Skeletal muscle tissue (tissue), 4 donors: Measurements from ENCODE around the gene PRMT7. TPM values are rescaled to one million over a fixed set of nuclear protein-coding genes. Genes with fewer than 3 reads are reported as not detected.

Source experiments
- H3K27ac ChIP-seq: one replicate; pipeline ENCODE4 v1.7.0; 2013; ENCODE audit warnings: mild to moderate bottlenecking, low read depth, low read length, inconsistent platforms
- H3K27me3 ChIP-seq, 3 donors: one replicate each; pipeline ENCODE4 v1.7.0; 2013; ENCODE audit warnings: low read length in 3 of 3; ENCODE audit not compliant: control insufficient read depth in 3 of 3, insufficient read depth in 3 of 3
- H3K36me3 ChIP-seq, 3 donors: one replicate each; pipeline ENCODE4 v1.7.0; 2013; ENCODE audit warnings: low read length in 3 of 3; ENCODE audit not compliant: control insufficient read depth in 3 of 3, insufficient read depth in 3 of 3
- H3K4me1 ChIP-seq, 3 donors: one replicate each; pipeline ENCODE4 v1.7.0; 2013; ENCODE audit warnings: low read length in 3 of 3, mild to moderate bottlenecking in 3 of 3; ENCODE audit not compliant: control insufficient read depth in 3 of 3, insufficient read depth in 3 of 3
- H3K4me3 ChIP-seq, 3 donors: one replicate each; pipeline ENCODE4 v1.7.0; 2013; ENCODE audit warnings: low read length in 3 of 3
- H3K9ac ChIP-seq, 3 donors: one replicate each; pipeline ENCODE4 v1.7.0; 2013; ENCODE audit warnings: low read length in 3 of 3, mild to moderate bottlenecking in 3 of 3, moderate library complexity in 2 of 3, low read depth in 1 of 3
- H3K9me3 ChIP-seq, 3 donors: one replicate each; pipeline ENCODE4 v1.7.0; 2013; ENCODE audit warnings: low read length in 3 of 3; ENCODE audit not compliant: control insufficient read depth in 3 of 3
- total RNA-seq: library from RNA; depleted of rRNA; stranded (reverse); fragments of >200 nt; gene quantifications from one replicate; pipeline ENCODE4 v1.2.3, GENCODE V29; 2014
- donor health status: Osteomylitis.

PRMT7 gene, protein sequence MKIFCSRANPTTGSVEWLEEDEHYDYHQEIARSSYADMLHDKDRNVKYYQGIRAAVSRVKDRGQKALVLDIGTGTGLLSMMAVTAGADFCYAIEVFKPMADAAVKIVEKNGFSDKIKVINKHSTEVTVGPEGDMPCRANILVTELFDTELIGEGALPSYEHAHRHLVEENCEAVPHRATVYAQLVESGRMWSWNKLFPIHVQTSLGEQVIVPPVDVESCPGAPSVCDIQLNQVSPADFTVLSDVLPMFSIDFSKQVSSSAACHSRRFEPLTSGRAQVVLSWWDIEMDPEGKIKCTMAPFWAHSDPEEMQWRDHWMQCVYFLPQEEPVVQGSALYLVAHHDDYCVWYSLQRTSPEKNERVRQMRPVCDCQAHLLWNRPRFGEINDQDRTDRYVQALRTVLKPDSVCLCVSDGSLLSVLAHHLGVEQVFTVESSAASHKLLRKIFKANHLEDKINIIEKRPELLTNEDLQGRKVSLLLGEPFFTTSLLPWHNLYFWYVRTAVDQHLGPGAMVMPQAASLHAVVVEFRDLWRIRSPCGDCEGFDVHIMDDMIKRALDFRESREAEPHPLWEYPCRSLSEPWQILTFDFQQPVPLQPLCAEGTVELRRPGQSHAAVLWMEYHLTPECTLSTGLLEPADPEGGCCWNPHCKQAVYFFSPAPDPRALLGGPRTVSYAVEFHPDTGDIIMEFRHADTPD
- total RNA-seq = 49.1 TPM

DNA sequence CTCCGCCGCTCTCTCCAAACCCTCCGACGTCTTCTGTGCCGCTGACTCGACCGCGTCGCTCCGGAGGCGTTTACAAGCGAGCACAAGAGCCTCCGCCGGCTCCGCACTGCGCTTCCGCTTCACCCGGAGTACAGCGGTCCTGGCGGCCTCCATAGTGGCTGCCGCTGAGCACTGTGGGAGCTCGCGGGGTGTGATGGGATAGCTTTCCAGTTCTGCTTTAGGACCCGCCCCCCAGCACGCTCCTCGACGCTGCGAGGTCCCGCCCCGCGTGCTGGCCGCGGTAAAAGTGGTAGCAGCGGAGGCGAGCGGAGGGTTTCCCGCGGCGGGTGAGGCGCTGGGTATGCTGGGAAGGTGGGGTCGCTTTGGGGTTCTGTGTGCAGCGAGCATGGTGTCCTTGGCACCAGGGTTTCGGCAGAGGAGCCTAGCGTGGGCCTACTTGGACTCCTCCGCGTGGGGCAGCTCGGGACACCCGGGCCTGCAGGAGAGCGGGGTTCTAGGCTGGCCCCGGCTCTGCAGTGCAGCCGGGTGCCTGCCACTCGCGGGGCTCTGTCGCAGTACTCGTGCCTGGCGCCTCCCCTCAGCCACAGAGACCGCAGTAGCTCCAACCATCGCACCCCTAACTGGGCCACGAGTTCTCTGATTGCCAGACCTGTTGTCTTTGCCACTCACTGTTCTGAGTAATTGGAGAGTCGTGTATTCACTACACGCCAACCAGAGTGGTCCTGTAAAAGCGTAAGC is at the start of gene PRMT7, which contains the start of gene SLC7A6OS:
PRMT7 (plus strand) TSS at position 246 of the 738 bp plus-strand sequence. CDS start 4,961 bp downstream, outside the sequence.
SLC7A6OS (minus strand) TSS at position 173 of the 738 bp plus-strand sequence; CDS start at position 153, 20 bp downstream.
- H3K4me3 ChIP-seq = peak within 1 kb of the TSS; percentile 91 to 99 (median 99)
- H3K36me3 ChIP-seq = peaks cover 17 to 35% (median 19%) of the 10 kb centered on the region in 3 donors
- H3K27me3 ChIP-seq = no peaks in the 10 kb centered on the region
- peaks cover 21 to 39% (median 23%) of the 10 kb centered on the region in 3 donors for H3K4me1 ChIP-seq
- no peaks in the 10 kb centered on the region for H3K9me3 ChIP-seq
- H3K27ac ChIP-seq = peak within 1 kb of the TSS; percentile 78
- peak within 1 kb of the TSS; percentile 80 to 97 (median 95) for H3K9ac ChIP-seq

DNA sequence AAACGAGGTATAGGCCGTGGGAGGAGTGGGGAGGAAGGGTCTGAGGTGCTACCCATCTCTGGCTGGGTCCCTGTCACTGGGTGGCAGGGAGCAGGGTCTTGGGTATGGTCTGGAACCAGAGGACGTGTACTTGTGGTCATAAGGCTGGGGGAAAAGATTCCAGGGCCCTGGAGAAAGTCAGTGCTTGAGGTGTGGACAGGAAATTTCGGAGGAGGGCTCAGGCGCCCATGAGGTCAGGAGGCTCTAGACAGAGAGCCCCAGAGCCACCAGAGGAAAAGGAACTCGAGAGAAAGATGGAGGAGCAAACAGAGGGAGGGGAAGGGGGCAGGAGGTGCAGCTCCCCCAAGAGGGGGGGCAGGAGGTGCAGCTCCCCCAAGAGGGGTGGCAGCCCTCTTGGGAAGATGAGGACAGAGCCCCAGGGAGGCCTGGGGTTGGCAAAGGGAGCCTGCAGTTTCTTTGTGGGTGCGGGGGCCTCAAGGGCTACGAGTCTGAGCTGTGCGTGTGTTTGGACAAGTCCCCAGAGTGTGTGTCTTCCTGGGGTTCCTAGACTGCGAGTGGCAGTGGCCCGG is 47.2 kb upstream of the PRMT7 start:
- H3K27me3 ChIP-seq = no peaks in the 10 kb centered on the region
- peak overlapping the region; percentile 70 to 97 (median 92) for H3K9ac ChIP-seq
- H3K36me3 ChIP-seq = peaks cover 23% of the 10 kb centered on the region in 3 donors
- H3K4me1 ChIP-seq = peaks cover 51 to 73% (median 56%) of the 10 kb centered on the region in 3 donors
- peak overlapping the region; percentile 98 for H3K27ac ChIP-seq
- peak overlapping the region; percentile 48 to 98 (median 95) for H3K4me3 ChIP-seq
- no peaks in the 10 kb centered on the region for H3K9me3 ChIP-seq

DNA sequence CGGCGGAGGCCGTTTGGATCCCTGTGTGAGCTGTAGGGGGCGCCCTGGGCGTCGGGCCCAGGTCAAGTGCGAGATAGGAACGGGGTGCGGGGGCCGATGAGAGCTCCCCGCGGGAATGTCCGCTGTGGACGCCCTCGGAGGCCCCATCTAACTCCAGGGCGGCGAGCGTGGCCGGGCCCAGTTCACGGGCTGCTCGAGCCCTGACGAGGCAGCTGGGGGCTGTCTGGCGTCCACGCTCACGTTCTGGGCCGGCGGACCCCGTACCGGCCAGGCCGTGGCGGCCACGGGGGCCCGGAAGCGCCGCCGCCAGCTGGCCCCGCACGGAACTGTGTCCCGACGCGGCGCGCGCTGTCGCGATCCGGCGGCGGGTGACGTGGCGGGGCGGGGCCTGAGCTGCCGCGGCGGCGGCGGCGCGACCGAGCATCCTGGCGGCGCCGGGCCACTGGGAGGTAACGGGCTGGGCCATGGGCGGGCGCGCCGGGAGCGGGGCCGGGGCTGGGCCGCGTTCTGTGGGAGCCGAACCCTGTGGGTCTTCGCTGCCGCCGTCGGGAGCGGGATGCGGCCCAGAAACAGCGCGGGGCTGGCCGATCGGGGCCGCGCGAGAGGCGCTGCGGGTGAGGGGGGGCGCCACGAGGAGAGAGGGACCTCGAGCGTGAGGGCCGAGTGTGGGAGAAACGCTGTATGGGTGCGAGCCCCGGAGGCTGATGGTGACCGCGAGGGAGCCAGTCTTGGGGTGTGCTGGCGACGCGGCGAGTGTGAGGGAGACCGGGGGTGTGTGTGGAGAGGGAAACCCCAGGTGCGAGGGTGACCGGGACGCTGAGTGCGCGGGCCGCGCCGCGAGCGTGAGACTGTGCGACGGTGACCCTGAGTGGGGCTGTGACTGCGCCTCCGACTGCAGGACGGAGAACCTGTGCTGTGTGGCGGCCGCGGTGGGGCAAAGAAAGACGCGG is 46.4 kb upstream of the PRMT7 start, which contains the start of gene SLC7A6:
SLC7A6 (plus strand) TSS at position 399 of the 950 bp plus-strand sequence. CDS start 10,201 bp downstream, outside the sequence.
- H3K9me3 ChIP-seq = no peaks in the 10 kb centered on the region
- H3K4me3 ChIP-seq = peak within 1 kb of the TSS; percentile 90 to 98 (median 95)
- H3K27ac ChIP-seq = peak within 1 kb of the TSS; percentile 98
- H3K36me3 ChIP-seq = peaks cover 17 to 19% (median 18%) of the 10 kb centered on the region in 3 donors
- peak within 1 kb of the TSS; percentile 94 to 99 (median 97) for H3K9ac ChIP-seq
- no peaks in the 10 kb centered on the region for H3K27me3 ChIP-seq
- peaks cover 45 to 69% (median 49%) of the 10 kb centered on the region in 3 donors for H3K4me1 ChIP-seq

DNA sequence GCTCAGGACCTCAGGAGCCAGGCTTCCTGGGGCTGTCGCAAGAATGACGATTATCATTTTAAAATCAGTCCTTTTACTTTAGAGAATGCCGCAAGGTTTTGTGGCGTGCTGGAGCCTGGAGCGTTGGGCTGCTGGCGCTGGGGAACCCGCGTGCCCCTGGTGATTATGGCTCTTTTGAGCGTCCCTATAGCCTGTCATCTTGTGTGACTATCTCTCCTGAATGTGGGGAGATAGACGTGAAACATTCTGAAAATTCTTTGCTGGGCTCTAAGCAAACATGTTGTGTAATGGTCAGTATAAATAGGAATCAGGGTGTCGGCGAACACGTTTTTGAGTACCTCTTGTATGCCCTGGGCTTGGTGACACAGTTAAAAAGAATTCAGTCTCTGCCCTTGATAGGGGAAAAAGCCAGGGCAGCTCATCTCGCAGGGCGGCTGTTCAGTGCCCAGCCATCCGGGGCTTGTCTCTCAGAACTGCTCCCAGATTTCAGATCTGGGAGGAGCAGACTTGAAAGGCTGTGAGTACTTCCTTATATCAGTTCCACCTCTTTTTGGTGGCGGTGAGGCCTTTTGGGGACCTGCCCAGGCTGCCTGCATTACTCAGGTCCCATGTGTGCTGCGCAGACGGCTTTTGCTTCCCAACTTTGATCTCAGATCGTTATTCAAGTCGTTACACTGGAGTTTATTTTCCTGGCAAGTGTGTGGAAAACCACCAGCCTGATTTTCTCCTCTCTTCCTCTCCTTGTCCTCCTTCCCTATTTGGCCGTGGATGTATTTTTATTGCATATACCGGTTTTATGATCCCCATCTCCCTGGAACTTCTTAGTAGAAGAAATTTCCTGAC is 45.5 kb upstream of the PRMT7 start:
- Histone ChIP-seq H3K27ac (peak overlapping the region; percentile 98), H3K9me3 (no peaks in the 10 kb centered on the region), H3K27me3 (no peaks in the 10 kb centered on the region), H3K36me3 (peaks cover 8 to 10% (median 9%) of the 10 kb centered on the region in 3 donors), H3K4me1 (peaks cover 40 to 68% (median 46%) of the 10 kb centered on the region in 3 donors), H3K9ac (peak overlapping the region; percentile 94 to 99 (median 97)), H3K4me3 (peak overlapping the region; percentile 90 to 98 (median 95))

DNA sequence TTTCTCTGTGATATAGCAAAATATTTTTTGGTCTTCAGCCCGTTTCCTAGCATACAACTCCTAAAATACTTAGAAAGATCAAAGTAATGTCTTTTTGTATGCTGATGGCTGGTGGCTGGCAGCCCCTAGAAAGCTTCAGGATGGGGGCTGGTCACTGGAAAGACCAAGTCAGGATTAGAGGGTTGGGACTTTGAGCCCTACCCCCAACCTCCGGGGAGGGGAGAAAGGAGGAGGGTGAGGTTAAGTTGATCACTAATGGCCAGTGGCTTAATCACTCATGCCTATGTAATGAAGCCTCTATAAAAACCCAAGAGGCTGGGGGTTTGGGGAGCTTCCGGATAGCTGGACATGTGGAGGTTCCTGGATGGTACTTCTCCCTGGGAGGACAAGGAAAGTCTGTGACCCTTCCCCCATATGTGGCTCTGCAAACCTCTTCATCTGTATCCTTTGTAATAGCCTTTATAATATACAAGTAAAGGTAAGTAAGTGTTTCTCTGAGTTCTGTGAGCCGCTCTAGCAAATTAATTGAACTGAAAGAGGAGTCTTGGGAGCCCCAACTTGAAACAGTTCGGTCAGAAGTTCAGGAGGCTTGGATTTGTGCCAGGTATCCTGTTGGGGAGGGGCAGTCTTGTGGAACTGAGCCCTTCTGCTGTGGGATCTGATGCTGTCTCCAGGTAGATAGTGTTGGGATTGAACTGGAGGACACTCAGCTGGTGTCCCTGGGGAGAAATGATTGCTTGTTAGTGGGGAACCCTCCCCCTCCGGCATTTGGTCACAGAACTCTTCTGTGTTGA is 43.0 kb upstream of the PRMT7 start:
- Histone ChIP-seq H3K4me1 (peaks cover 40 to 73% (median 49%) of the 10 kb centered on the region in 3 donors), H3K27me3 (no peaks in the 10 kb centered on the region), H3K4me3 (peak overlapping the region in 2 of 3 donors; percentile 6 to 26), H3K27ac (peak overlapping the region; percentile 54), H3K9ac (peak overlapping the region in 2 of 3 donors; percentile 5 to 40), H3K36me3 (peaks cover 0 to 5% (median under 1%) of the 10 kb centered on the region in 3 donors), H3K9me3 (no peaks in the 10 kb centered on the region)

DNA sequence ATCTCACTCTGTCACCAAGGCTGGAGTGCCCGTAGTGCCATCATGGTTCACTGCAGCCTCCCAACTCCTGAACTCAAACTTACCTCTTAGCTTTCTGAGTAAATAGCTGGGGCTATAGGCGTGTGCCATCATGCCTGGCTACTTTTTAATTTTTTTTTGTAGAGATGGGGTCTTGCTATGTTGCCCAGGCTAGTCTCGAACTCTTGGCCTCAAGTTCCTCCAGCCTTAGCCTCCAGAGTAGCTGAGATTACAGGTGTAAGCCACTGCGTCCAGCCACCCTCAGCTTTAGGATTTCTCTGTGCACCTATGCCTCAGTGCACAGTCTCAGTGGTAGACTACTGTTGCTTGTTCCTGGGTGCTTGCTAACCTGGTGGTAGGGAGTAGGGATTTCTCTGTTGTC is 41.0 kb upstream of the PRMT7 start:
- peak overlapping the region in 2 of 3 donors; percentile 40 to 57 for H3K9ac ChIP-seq
- H3K4me1 ChIP-seq = peaks cover 51 to 79% (median 62%) of the 10 kb centered on the region in 3 donors
- H3K36me3 ChIP-seq = peaks cover 7 to 19% (median 16%) of the 10 kb centered on the region in 3 donors
- peak overlapping the region; percentile 54 for H3K27ac ChIP-seq
- no peaks in the 10 kb centered on the region for H3K27me3 ChIP-seq
- no peak overlapping the region for H3K4me3 ChIP-seq
- H3K9me3 ChIP-seq = no peaks in the 10 kb centered on the region

DNA sequence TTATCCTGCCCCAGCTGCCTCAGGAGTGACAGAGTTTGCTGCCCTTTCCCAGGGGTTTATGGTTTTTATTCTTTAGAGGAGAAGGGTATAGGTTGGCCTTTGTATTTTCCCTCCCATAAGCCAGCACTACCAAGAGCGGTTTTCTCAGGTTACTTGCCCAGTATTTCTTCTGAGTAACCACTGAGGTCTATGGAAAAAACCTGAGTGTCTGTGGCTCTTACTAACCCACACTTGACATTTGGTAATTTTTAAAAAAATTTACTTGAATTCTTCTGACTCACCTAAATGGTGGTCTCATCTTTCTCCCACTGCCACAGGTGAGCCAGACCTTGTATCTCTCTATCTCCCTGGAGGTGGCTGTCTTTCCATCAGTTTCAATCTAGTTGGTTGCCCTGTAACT is 40.5 kb upstream of the PRMT7 start:
- Histone ChIP-seq H3K36me3 (peaks cover 9 to 22% (median 19%) of the 10 kb centered on the region in 3 donors), H3K27ac (peak overlapping the region; percentile 54), H3K9me3 (no peaks in the 10 kb centered on the region), H3K4me1 (peaks cover 51 to 77% (median 61%) of the 10 kb centered on the region in 3 donors), H3K27me3 (no peaks in the 10 kb centered on the region), H3K9ac (peak overlapping the region; percentile 22 to 57 (median 40)), H3K4me3 (no peak overlapping the region)
